Measurements from ENCODE around the gene TBC1D22B.

- TF ChIP-seq TAF1 (IDR thresholded peaks at IDR 0.05; ENCODE audit: borderline replicate concordance, low read depth, low read length) (no peak; the same call in 1 of the 2 replicates), POLR2AphosphoS5 (IDR thresholded peaks at IDR 0.05; ENCODE audit: low read depth, low read length) (no peak)
Observed at GRCh38 chr6:37260040-37260439, 2.5 kb downstream of the TBC1D22B start.

Measured in GM12892 (cell line).